H1 (cell line): ENCODE measurements around the gene SPECC1.

Experiments
- BACH1 ChIP-seq: IDR thresholded peaks from 2 replicates; pipeline ENCODE4 v1.6.1; 2012; ENCODE audit warnings: low read length, improper control_type of control experiment
- CREB1 ChIP-seq: IDR thresholded peaks from 2 replicates; pipeline ENCODE4 v1.6.1; 2012; ENCODE audit warnings: inconsistent platforms
- GABPA ChIP-seq: IDR thresholded peaks from 2 replicates; pipeline ENCODE4 v1.6.1; 2011; ENCODE audit warnings: mild to moderate bottlenecking, low read length, moderate library complexity, borderline replicate concordance; ENCODE audit not compliant: insufficient read depth
- POLR2A ChIP-seq, 2 experiments: IDR thresholded peaks; 1 replicate in 1 of 2; 2 replicates in 1 of 2; pipeline ENCODE4 v1.6.1; 2011; ENCODE audit warnings: low read depth in 2 of 2, low read length in 2 of 2, mild to moderate bottlenecking in 2 of 2; ENCODE audit errors: control extremely low read depth in 1 of 2
- POLR2AphosphoS5 ChIP-seq: IDR thresholded peaks from 2 replicates; pipeline ENCODE4 v1.6.1; 2011; ENCODE audit warnings: low read depth, low read length
- RNF2 ChIP-seq: fragments of 200-900, 300-1000 bp; sonication (generic); IDR thresholded peaks from 2 replicates; pipeline ENCODE4 v1.7.1; 2016; ENCODE audit warnings: borderline replicate concordance, low read depth, mild to moderate bottlenecking, antibody characterized with exemption, low read length; ENCODE audit not compliant: poor library complexity, severe bottlenecking; ENCODE audit errors: missing control alignments
- ZNF274 ChIP-seq: IDR thresholded peaks from 2 replicates; pipeline ENCODE4 v1.7.0; 2012; ENCODE audit warnings: low read length, borderline replicate concordance; ENCODE audit errors: extremely low read depth
- TF ChIP-seq, protein P1 (sequence below), 3 experiments: IDR thresholded peaks; 1 replicate in 2 of 3; 2 replicates in 1 of 3; pipeline versions ENCODE4 v1.5.1 to v1.6.1; 2011; ENCODE audit warnings: low read length in 3 of 3, mild to moderate bottlenecking in 3 of 3, inconsistent platforms in 2 of 3, low read depth in 1 of 3, moderate library complexity in 1 of 3; ENCODE audit not compliant: insufficient read depth in 1 of 3; ENCODE audit errors: control extremely low read depth in 1 of 3

DNA sequence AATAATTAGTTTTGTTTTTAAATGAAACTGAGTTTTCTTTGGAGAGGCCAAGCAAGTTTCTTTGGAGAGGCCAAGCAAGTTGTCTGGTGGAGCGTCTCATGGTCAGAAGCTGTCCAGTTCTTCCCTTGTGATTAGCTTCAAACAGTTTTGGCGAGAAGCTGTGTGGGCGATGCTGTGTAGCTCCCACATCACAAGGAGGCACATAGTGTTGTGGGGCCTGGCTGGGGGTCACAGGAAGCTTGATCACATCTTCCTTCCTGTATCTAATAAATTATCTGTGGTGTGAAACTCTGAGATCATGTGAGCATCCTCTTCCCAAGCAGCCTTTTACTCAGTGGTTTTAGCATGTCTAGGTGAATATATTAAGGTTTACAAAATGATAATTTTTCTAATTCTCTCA is 33.9 kb downstream of the SPECC1 start:
- TF ChIP-seq BACH1 (no peak), CREB1 (no peak), POLR2AphosphoS5 (no peak), GABPA (no peak), POLR2A (IDR thresholded peaks at IDR 0.05; ENCODE audit: control extremely low read depth in 1 of 2, low read depth in 2 of 2, low read length in 2 of 2) (no peak), ZNF274 (no peak), RNF2 (no peak)
- TF ChIP-seq, protein P1, sequence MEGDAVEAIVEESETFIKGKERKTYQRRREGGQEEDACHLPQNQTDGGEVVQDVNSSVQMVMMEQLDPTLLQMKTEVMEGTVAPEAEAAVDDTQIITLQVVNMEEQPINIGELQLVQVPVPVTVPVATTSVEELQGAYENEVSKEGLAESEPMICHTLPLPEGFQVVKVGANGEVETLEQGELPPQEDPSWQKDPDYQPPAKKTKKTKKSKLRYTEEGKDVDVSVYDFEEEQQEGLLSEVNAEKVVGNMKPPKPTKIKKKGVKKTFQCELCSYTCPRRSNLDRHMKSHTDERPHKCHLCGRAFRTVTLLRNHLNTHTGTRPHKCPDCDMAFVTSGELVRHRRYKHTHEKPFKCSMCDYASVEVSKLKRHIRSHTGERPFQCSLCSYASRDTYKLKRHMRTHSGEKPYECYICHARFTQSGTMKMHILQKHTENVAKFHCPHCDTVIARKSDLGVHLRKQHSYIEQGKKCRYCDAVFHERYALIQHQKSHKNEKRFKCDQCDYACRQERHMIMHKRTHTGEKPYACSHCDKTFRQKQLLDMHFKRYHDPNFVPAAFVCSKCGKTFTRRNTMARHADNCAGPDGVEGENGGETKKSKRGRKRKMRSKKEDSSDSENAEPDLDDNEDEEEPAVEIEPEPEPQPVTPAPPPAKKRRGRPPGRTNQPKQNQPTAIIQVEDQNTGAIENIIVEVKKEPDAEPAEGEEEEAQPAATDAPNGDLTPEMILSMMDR (IDR thresholded peaks at IDR 0.05; ENCODE audit: control extremely low read depth in 1 of 3, insufficient read depth in 1 of 3, low read depth in 1 of 3, low read length in 3 of 3), result no peak
